Measurements from ENCODE around the gene NAMPT. TPM values are rescaled to one million over a fixed set of nuclear protein-coding genes. Genes with fewer than 3 reads are reported as not detected.

Gene NAMPT
- total RNA-seq, 1 donor from 2014 or later: 35.2 TPM

- no peak for TF ChIP-seq CTCF (IDR thresholded peaks at IDR 0.05; ENCODE audit: unreplicated experiment)
- Mint-ChIP-seq H3K27me3 (peaks cover under 1% of the 10 kb centered on the region), H3K4me1 (ENCODE audit: low read depth) (no peaks in the 10 kb centered on the region), H3K27ac (no peak overlapping the region), H3K36me3 (ENCODE audit: insufficient read depth) (no peaks in the 10 kb centered on the region), H3K4me3 (ENCODE audit: low read depth) (no peak overlapping the region), H3K9me3 (ENCODE audit: low read depth) (no peaks in the 10 kb centered on the region)
- DNase-seq (ENCODE audit: low spot score, unreplicated experiment): no peak
Observed at GRCh38 chr7:106199024-106199423, 85.8 kb downstream of the NAMPT start.

Other genes starting within 250 kb of the NAMPT start
- 52.8 and 60.3 TPM in 2 replicates for gene SYPL1, start 172.7 kb downstream of the NAMPT start, total RNA-seq

All from progenitor cell of endocrine pancreas (in vitro differentiated cells).